ENCODE data around the gene CTXND1.
"Not testable (repeated sequence)": the region's sequence is repeated elsewhere in the genome, so short reads cannot be mapped to it uniquely, and the experiment has no call there.

The CTXND1 gene

DNA sequence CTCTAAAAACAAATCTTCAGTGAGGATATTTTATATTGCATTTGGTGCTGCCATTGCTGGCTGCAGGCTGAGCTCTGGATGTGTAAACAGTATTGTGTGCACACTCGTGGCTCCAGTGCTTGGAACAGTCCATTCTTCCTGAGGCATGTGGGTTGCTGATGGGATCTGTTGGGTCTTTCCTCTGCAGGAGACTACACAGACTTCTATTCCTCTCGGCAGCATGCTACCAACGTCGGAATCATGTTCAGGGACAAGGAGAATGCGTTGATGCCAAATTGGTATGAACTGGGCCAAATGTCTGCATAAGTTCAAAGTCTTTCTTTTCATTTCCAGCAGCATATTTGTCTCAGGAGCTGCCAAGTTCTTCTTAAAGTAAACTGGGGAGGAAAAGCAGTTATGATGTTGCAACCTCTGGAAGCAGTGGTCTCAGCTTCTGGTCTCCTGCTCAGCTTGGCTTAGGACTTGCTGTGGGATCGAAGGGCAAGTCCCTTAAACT is 89.9 kb downstream of the CTXND1 start:
- H3K9me3 ChIP-seq = no peaks in the 10 kb centered on the region
- no peak overlapping the region for H3K4me3 ChIP-seq
- no peak for DNase-seq (ENCODE audit: low spot score in 2 of 2)
- H3K4me1 ChIP-seq = no peaks in the 10 kb centered on the region
- H3K27me3 ChIP-seq (ENCODE audit: low read depth) = no peaks in the 10 kb centered on the region
- peaks cover 63% of the 10 kb centered on the region for H3K36me3 ChIP-seq (replicated peaks)
- in situ Hi-C loops (cut with MboI; ENCODE audit: low sequenced_read_pairs) = loop anchor here (25.0 kb wide), 1 partner anchor 825 kb away; no protein-coding TSS in a partner anchor

GRCh38 chr15:80161468-80162016 is 90.5 kb downstream of the CTXND1 start:
- Histone ChIP-seq H3K36me3 (replicated peaks) (peaks cover 63% of the 10 kb centered on the region), H3K4me1 (no peaks in the 10 kb centered on the region), H3K4me3 (no peak overlapping the region), H3K9me3 (no peaks in the 10 kb centered on the region), H3K27me3 (ENCODE audit: low read depth) (no peaks in the 10 kb centered on the region)
- in situ Hi-C loops (cut with MboI; ENCODE audit: low sequenced_read_pairs) = loop anchor here (25.0 kb wide), 1 partner anchor 824 kb away; no protein-coding TSS in a partner anchor
- no peak for DNase-seq (ENCODE audit: low spot score in 2 of 2)

DNA sequence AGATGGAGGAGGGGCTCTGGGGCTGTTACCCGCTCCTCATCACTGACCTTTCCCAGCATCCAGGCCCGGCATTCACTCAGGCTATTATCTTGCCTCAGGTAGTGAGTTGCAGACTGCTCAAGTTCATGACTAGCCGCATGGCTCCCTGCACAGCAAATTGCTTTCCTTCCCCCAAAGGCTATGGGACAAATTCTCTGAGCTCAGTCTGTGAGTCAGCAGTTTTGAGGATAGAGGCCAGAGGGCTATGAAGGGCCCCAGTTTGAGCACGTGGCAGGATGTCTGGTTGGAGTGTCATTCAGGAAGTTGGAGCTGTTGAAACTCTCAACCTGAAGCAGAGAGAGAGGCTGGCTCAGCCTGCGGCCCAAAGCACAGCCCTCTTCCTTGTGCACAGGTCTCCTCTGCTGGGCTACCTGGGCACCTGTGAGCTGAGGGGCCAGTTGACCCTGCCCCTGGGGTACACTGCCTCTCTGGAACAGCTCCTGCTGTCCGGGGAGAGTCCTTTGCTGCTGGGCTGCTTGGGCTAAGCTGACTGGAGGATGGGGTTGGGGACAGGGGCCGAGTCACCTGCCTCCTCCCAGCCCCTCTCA is 91.3 kb downstream of the CTXND1 start:
- Histone ChIP-seq H3K4me1 (no peaks in the 10 kb centered on the region), H3K36me3 (replicated peaks) (peaks cover 63% of the 10 kb centered on the region), H3K9me3 (no peaks in the 10 kb centered on the region), H3K27me3 (ENCODE audit: low read depth) (no peaks in the 10 kb centered on the region), H3K4me3 (no peak overlapping the region)
- DNase-seq (ENCODE audit: low spot score in 2 of 2) = no peak
- in situ Hi-C loops (cut with MboI; ENCODE audit: low sequenced_read_pairs) = loop anchor here (25.0 kb wide), 1 partner anchor 823 kb away; no protein-coding TSS in a partner anchor

GRCh38 chr15:80159811-80160569 is 92.0 kb downstream of the CTXND1 start:
- H3K9me3 ChIP-seq = no peaks in the 10 kb centered on the region
- peaks cover 63% of the 10 kb centered on the region for H3K36me3 ChIP-seq (replicated peaks)
- DNase-seq (ENCODE audit: low spot score in 2 of 2) = no peak
- H3K4me3 ChIP-seq = no peak overlapping the region
- in situ Hi-C loops (cut with MboI; ENCODE audit: low sequenced_read_pairs) = loop anchor here (25.0 kb wide), 1 partner anchor 823 kb away; no protein-coding TSS in a partner anchor
- H3K27me3 ChIP-seq (ENCODE audit: low read depth) = no peaks in the 10 kb centered on the region
- no peaks in the 10 kb centered on the region for H3K4me1 ChIP-seq

GRCh38 chr15:80159301-80159700 is 92.7 kb downstream of the CTXND1 start:
- in situ Hi-C loops (cut with MboI; ENCODE audit: low sequenced_read_pairs) = loop anchor here (25.0 kb wide), 1 partner anchor 822 kb away; no protein-coding TSS in a partner anchor
- Histone ChIP-seq H3K4me1 (no peaks in the 10 kb centered on the region), H3K36me3 (replicated peaks) (peaks cover 56% of the 10 kb centered on the region), H3K27me3 (ENCODE audit: low read depth) (no peaks in the 10 kb centered on the region), H3K4me3 (no peak overlapping the region), H3K9me3 (no peaks in the 10 kb centered on the region)
- DNase-seq (ENCODE audit: low spot score in 2 of 2) = no peak

GRCh38 chr15:80157215-80157614 is 94.8 kb downstream of the CTXND1 start:
- H3K27me3 ChIP-seq (ENCODE audit: low read depth) = no peaks in the 10 kb centered on the region
- in situ Hi-C loops (cut with MboI; ENCODE audit: low sequenced_read_pairs) = loop anchor here (25.0 kb wide), 1 partner anchor 820 kb away; no protein-coding TSS in a partner anchor
- no peaks in the 10 kb centered on the region for H3K9me3 ChIP-seq
- peaks cover 8% of the 10 kb centered on the region for H3K4me1 ChIP-seq
- no peak for DNase-seq (ENCODE audit: low spot score in 2 of 2)
- peaks cover 38% of the 10 kb centered on the region for H3K36me3 ChIP-seq (replicated peaks)
- no peak overlapping the region for H3K4me3 ChIP-seq

DNA sequence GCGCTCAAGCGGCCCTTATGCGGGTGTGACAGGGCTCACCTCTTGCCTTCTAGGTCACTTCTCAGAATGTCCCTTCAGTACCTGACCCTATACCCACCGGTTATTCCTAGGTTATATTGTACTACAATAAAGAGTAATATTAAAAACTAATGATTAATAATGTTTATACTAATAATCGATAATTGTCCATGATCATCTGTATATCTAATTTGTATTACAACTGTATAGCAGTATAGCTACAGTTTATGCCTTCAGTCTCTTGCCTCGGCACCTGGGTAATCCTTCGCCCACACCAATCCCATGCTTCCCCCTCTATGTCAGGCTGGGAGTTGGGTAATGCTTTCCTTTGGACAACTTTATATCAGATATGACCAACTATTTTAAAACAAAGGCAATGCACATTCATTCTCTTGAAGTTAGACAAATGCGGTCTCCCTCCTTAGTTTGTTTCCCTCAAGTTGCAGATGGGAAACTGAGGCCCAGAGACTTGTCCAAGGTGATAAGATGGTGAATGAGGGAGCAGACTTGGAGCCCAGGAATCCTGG is 95.8 kb downstream of the CTXND1 start:
- Histone ChIP-seq H3K9me3 (no peaks in the 10 kb centered on the region), H3K4me3 (no peak overlapping the region), H3K4me1 (peaks cover 8% of the 10 kb centered on the region), H3K36me3 (replicated peaks) (peaks cover 30% of the 10 kb centered on the region), H3K27me3 (ENCODE audit: low read depth) (no peaks in the 10 kb centered on the region)
- in situ Hi-C loops (cut with MboI; ENCODE audit: low sequenced_read_pairs) = loop anchor here (25.0 kb wide), 1 partner anchor 819 kb away; no protein-coding TSS in a partner anchor
- DNase-seq (ENCODE audit: low spot score in 2 of 2) = no peak

- in situ Hi-C loops (cut with MboI; ENCODE audit: low sequenced_read_pairs) = loop anchor here (25.0 kb wide), 1 partner anchor 818 kb away; no protein-coding TSS in a partner anchor
- not testable (repeated sequence) for H3K27me3 ChIP-seq (ENCODE audit: low read depth); DNase-seq (ENCODE audit: low spot score in 2 of 2); H3K4me1 ChIP-seq; H3K4me3 ChIP-seq; H3K9me3 ChIP-seq
- H3K36me3 ChIP-seq (replicated peaks) = peaks cover 26% of the 10 kb centered on the region
Observed at GRCh38 chr15:80155378-80156175, 96.4 kb downstream of the CTXND1 start.

- Histone ChIP-seq H3K27me3 (ENCODE audit: low read depth) (no peaks in the 10 kb centered on the region), H3K9me3 (no peaks in the 10 kb centered on the region), H3K4me3 (no peak overlapping the region), H3K4me1 (peaks cover 8% of the 10 kb centered on the region), H3K36me3 (replicated peaks) (peaks cover 20% of the 10 kb centered on the region)
- in situ Hi-C loops (cut with MboI; ENCODE audit: low sequenced_read_pairs) = loop anchor here (25.0 kb wide), 1 partner anchor 818 kb away; no protein-coding TSS in a partner anchor
- DNase-seq (ENCODE audit: low spot score in 2 of 2) = no peak
Observed at GRCh38 chr15:80155001-80155377, 97.0 kb downstream of the CTXND1 start.

- DNase-seq (ENCODE audit: low spot score in 2 of 2) = no peak
- in situ Hi-C loops (cut with MboI; ENCODE audit: low sequenced_read_pairs) = loop anchor here (25.0 kb wide), 1 partner anchor 817 kb away; no protein-coding TSS in a partner anchor
Observed at GRCh38 chr15:80154336-80154735, 97.7 kb downstream of the CTXND1 start.

DNA sequence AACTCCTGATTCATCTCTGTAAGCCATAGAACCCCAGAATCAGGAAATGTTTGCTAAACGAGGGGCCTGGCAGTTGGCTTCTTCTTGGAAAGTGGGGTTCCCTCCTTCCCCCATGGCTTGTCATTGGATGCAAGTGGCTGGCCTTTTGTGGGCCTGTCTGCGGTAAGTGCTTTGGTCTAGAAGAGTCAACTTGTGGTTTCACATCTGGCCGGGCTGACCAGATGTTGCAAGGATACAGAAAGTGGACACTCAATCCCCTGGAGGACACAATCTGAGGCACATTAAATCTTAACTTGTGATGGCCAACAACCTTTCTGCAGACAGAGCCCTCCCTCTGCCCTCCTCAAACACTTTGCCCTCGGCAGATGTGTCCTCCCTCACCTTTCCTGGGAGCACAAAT is 98.1 kb downstream of the CTXND1 start:
- Histone ChIP-seq H3K4me3 (no peak overlapping the region), H3K4me1 (peaks cover 8% of the 10 kb centered on the region), H3K9me3 (no peaks in the 10 kb centered on the region), H3K27me3 (ENCODE audit: low read depth) (no peaks in the 10 kb centered on the region), H3K36me3 (replicated peaks) (peaks cover 12% of the 10 kb centered on the region)
- no peak for DNase-seq (ENCODE audit: low spot score in 2 of 2)
- in situ Hi-C loops (cut with MboI; ENCODE audit: low sequenced_read_pairs) = loop anchor here (25.0 kb wide), 1 partner anchor 817 kb away; no protein-coding TSS in a partner anchor

More at GRCh38 chr15:80154336-80154735, 97.7 kb downstream of the CTXND1 start:
- no peaks in the 10 kb centered on the region for H3K9me3 ChIP-seq
- no peak overlapping the region for H3K4me3 ChIP-seq
- peaks cover 8% of the 10 kb centered on the region for H3K4me1 ChIP-seq
- no peaks in the 10 kb centered on the region for H3K27me3 ChIP-seq (ENCODE audit: low read depth)
- H3K36me3 ChIP-seq (replicated peaks) = peaks cover 14% of the 10 kb centered on the region

GRCh38 chr15:80152896-80153876 is 98.8 kb downstream of the CTXND1 start, which contains the start of gene FAH:
FAH (plus strand) TSS chr15:80152999; CDS start chr15:80153055, 56 bp downstream.
- Histone ChIP-seq H3K36me3 (replicated peaks) (peaks cover 5% of the 10 kb centered on the region), H3K4me3 (peak within 1 kb of the TSS; percentile 70), H3K9me3 (no peaks in the 10 kb centered on the region), H3K27me3 (ENCODE audit: low read depth) (no peaks in the 10 kb centered on the region), H3K4me1 (peaks cover 8% of the 10 kb centered on the region)
- peak; percentile 52 to 58 for DNase-seq (ENCODE audit: low spot score in 2 of 2)
- in situ Hi-C loops (cut with MboI; ENCODE audit: low sequenced_read_pairs) = loop anchor here (25.0 kb wide), 1 partner anchor 816 kb away; no protein-coding TSS in a partner anchor
